ENCODE results near the gene SYT3.
"Not testable (repeated sequence)": the region's sequence is repeated elsewhere in the genome, so short reads cannot be mapped to it uniquely, and the experiment has no call there.

Gene SYT3

DNA sequence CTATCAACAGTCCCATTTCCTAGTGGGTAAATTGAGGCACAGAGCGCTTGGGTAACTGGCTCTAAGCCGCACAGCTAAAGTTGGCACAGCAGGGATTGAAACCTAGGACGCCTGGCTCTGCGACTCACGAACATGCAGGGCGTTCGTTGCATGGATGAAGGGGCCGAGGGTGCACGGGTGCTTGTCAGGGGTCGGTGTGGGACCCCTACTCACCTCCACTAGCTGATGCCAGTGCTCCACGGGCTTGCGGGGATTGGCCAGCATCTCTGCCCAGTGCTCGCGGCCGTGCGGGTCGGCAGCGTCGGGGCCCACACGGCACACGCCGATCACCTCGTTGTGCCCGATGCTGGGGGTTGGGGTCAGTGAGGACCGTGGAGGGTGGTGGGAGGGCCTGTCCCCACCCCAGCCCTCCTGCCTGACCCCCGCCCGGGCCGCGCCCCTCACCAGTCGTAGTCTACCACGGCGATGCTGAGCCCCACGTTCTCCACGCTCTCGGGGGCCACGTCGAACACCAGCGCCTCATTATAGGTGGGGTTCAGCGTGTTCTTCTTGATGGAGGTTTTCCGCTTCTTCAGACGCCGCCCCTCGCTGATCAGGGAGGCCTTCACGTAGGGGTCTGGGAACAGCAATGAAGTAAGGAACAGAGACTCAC, 14.6 kb downstream of the SYT3 start:
- H3K4me3 ChIP-seq (ENCODE audit: low read depth, low read length) = no peak overlapping the region
- in situ Hi-C loops (cut with HindIII; ENCODE audit: low sequenced_read_pairs) = no loop called here
- no peak for DNase-seq (ENCODE audit: low read depth)
- TF ChIP-seq, protein P1, sequence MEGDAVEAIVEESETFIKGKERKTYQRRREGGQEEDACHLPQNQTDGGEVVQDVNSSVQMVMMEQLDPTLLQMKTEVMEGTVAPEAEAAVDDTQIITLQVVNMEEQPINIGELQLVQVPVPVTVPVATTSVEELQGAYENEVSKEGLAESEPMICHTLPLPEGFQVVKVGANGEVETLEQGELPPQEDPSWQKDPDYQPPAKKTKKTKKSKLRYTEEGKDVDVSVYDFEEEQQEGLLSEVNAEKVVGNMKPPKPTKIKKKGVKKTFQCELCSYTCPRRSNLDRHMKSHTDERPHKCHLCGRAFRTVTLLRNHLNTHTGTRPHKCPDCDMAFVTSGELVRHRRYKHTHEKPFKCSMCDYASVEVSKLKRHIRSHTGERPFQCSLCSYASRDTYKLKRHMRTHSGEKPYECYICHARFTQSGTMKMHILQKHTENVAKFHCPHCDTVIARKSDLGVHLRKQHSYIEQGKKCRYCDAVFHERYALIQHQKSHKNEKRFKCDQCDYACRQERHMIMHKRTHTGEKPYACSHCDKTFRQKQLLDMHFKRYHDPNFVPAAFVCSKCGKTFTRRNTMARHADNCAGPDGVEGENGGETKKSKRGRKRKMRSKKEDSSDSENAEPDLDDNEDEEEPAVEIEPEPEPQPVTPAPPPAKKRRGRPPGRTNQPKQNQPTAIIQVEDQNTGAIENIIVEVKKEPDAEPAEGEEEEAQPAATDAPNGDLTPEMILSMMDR (IDR thresholded peaks at IDR 0.05; ENCODE audit: low read depth, low read length, missing control alignments) = no peak

DNA sequence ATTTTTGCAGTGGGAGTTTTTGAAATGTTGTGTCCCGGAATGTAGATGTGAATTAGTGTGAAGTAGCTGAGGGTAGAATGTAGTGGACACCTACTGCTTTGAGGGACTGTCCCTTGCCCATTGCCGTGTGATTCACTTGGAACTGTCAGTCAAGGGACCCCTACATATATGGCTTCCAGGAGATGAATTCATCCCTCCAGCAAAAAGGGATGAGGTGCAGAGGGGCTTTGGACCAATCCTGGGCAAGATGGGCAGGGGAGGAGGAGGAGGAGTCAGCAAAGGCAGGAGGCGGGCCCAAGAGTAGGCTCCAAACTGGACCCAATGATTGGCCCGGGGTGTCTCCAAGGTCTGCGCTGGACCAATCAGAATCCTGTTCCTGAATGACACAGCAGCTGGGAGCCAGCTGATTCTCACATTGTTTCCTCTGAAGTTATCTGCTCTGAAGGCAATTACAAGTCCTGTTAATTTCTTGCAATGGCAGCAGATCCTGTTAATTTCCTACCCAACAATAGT, 19.2 kb downstream of the SYT3 start:
- DNase-seq (ENCODE audit: low read depth); in situ Hi-C loops (cut with HindIII; ENCODE audit: low sequenced_read_pairs); H3K4me3 ChIP-seq (ENCODE audit: low read depth, low read length): not testable (repeated sequence)

DNA sequence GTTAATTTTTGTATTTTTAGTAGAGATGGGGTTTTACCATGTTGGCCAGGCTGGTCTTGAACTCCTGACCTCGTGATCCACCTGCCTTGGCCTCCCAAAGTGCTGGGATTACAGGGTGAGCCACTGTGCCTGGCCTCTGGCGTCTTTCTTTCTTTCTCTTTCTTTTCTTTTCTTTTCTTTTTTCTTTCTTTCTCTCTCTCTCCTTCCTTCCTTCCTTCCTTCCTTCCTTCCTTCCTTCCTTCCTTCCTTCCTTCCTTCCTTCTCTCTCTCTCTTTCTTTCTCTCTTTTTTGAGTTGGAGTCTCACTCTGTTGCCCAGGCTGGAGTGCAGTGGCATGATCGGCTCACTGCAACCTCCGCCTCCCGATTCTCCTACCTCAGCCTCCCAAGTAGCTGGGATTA, 20.5 kb downstream of the SYT3 start:
- in situ Hi-C loops (cut with HindIII; ENCODE audit: low sequenced_read_pairs); DNase-seq (ENCODE audit: low read depth); H3K4me3 ChIP-seq (ENCODE audit: low read depth, low read length): not testable (repeated sequence)

DNA sequence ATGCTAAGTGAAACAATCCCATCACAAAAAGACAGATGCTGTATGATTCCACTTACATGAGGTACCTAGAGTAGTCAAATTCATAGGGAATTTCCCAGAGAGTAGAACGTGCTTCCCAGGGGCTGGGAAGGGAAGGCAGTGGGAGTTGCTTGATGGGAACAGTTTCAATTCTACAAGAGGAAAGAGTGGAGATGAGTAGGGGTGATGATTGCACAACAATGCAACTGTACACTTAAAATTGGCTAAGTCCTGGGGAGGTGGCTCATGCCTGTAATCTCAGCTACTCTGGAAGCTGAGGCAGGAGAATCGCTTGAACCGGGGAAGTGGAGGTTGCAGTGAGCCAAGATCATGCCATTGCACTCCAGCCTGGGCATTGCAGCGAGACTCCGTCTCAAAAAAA, 21.3 kb downstream of the SYT3 start:
- H3K4me3 ChIP-seq (ENCODE audit: low read depth, low read length); DNase-seq (ENCODE audit: low read depth); in situ Hi-C loops (cut with HindIII; ENCODE audit: low sequenced_read_pairs): not testable (repeated sequence)

DNA sequence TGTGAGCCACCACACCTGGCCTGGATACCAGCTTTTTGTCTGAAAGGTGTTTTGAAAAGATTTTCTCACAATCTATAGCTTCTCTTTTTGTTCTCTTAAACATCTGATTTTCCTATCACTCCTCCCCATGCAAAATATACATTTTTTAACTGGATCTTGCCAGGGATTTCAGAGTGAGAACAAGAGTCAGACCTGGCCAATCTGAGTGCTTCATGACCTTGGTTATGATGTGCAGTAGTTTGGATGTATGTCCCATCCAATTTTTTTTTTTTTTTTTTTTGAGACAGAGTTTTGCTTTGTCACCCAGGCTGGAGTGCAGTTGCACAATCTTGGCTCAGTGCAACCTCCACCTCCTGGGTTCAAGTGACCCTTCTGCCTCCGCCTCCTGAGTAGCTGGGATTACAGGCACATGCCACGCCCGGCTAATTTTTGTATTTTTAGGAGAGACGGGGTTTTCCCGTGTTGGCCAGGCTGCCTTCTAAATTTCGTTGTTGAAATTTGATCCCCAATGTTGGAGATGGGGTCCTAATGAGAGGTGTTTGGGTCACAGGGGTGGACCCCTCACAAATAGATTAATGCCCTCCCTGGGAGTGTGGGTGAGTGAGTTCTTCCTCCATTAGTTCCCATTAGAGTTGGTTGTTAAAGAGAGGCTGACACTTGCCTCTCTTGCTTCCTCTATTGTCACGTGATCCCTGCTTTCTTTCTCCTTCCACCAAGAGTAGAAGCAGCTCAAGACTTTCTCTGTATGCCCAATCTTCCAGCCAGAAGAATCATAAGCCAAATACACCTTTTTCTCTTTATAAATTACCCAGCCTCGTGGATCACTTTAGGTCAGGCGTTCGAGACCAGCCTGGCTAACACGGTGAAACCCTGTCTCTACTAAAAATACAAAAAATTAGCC, 26.9 kb downstream of the SYT3 start:
- in situ Hi-C loops (cut with HindIII; ENCODE audit: low sequenced_read_pairs); H3K4me3 ChIP-seq (ENCODE audit: low read depth, low read length); DNase-seq (ENCODE audit: low read depth): not testable (repeated sequence)

DNA sequence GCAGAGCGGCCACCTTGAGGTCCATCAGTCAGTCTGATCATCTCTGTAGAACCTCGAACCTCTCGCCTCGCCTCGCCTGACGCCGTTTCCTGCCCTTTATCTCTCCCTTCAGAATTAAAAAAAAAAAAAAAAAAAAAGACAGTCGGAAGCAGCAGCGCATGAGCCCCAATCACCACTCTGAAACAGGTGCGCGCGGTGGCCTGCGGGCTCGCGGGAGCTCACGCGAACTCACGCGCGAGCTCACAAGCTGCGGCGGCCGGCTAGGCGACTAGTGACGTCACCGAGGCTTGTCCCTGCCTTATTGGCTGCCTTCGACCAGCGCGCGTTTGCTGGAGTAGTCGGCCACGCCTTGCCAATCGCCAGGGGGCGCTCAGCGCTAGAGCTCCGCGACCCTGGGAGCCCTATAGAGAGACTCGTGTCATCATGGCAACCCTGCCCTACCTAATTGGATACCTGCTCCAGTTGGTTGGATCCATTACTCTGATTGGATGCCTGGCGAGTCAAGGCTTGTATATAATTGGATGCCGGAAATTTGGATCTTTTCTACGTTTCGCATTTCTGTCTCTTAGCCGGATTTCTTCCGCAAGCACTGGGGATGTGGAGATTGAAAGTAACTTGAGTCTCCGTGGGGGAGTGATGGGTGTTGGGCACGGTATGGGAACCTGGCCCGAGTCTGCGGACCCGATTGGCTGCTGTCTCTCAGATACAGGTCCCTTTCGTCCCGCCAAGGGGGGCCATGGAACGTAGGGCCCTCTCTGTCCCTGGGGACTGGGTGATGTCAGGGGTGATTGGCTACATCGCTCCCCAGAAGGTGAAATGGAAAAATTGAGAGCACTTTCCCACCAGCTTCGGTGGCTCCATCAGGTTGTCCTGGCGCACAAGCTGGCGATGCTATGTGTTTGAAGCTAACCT, 31.6 kb downstream of the SYT3 start:
- no peak for DNase-seq (ENCODE audit: low read depth)
- TF ChIP-seq, protein P1 (IDR thresholded peaks at IDR 0.05; ENCODE audit: low read depth, low read length, missing control alignments) = no peak
- H3K4me3 ChIP-seq (ENCODE audit: low read depth, low read length) = no peak overlapping the region
- in situ Hi-C loops (cut with HindIII; ENCODE audit: low sequenced_read_pairs) = no loop called here

DNA sequence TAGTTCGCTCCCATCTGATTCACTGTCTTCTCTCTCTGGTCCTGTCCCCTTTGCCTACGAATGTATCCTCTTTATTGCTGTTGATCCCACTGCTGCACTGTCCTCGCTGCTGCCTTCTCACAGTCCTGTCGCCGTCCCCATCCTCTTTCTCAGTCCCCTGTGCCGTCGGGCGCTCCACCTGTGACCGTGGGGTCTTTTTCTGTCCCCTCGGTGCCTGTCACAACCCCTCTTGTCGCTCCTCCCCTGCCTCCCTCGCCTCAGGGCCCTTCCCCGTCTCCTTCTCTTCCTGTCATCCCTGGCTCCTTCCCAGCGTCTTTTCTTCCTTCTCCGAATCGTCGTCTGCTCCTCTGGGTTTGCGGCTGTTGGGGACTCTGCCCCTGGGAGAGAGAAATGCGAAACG, 32.3 kb downstream of the SYT3 start:
- DNase-seq (ENCODE audit: low read depth) = no peak
- in situ Hi-C loops (cut with HindIII; ENCODE audit: low sequenced_read_pairs) = no loop called here
- TF ChIP-seq, protein P1 (IDR thresholded peaks at IDR 0.05; ENCODE audit: low read depth, low read length, missing control alignments) = no peak
- no peak overlapping the region for H3K4me3 ChIP-seq (ENCODE audit: low read depth, low read length)

DNA sequence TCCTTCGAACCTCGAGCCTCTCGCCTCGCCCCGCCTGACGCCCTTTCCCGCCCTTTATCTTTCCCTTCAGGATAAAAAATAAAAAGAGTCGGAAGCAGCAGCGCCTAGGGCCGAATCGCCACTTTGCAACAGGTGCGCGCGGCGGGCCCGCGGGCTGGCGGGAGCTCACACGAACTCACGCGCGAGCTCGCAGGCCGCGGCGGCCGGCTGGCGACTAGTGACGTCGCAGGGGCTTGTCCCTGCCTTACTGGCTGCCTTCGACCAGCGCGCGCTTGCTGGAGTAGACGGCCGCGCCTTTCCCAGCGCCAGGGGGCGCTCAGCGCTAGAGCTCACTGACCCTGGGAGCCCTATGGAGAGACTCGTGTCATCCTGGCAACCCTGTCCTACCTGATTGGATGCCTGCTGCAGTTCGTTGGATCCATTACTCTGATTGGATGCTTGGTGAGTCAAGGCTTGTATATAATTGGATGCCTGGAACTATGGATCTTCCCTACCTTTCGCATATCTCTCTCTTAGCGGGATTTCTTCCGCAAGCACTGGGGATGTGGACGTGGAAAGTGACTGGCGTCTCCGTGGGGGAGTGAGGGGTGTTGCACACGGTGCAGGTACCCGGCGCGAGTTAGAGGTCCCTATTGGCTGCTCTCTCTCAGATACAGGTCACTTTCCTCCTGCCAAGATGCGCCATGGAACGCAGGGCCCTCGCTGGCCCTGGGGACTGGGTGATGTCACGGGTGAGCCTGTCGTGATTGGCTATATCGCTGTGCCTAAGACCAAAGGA, 33.4 kb downstream of the SYT3 start:
- in situ Hi-C loops (cut with HindIII; ENCODE audit: low sequenced_read_pairs); DNase-seq (ENCODE audit: low read depth); H3K4me3 ChIP-seq (ENCODE audit: low read depth, low read length): not testable (repeated sequence)

DNA sequence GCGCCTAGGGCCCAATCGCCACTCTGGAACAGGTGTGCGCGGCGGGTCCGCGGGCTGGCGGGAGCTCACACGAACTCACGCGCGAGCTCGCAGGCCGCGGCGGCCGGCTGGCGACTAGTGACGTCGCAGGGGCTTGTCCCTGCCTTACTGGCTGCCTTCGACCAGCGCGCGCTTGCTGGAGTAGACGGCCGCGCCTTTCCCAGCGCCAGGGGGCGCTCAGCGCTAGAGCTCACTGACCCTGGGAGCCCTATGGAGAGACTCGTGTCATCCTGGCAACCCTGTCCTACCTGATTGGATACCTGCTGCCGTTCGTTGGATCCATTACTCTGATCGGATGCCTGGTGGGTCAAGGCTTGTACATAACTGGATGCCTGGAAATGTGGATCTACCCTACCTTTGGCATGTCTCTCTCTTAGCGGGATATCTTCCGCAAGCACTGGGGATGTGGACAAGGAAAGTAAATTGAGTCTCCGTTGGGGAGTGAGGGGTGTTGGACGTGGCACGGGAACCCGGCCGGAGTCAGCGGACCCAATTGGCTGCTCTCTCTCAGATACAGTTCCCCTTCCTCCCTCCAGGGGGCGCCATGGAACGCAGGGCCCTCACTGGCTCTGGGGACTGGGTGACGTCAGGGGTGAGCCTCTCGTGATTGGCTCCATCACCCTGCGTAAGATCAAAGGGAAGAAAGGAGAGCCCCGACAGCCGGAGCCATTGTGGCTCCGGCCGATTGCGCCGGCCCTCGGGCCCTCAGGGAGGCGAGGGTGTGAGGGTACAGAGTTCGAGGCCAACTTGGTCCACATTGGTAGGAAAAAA, 35.2 kb downstream of the SYT3 start:
- H3K4me3 ChIP-seq (ENCODE audit: low read depth, low read length); in situ Hi-C loops (cut with HindIII; ENCODE audit: low sequenced_read_pairs); DNase-seq (ENCODE audit: low read depth): not testable (repeated sequence)
